Ishikawa (cell line): ENCODE data around the gene SLIT3.

ENCODE experiments used
- CEBPB ChIP-seq: IDR thresholded peaks from 2 replicates; pipeline ENCODE4 v1.6.1; 2012
- EGR1 ChIP-seq: IDR thresholded peaks from 2 replicates; pipeline ENCODE4 v1.6.1; 2012
- FOXM1 ChIP-seq: IDR thresholded peaks from 2 replicates; pipeline ENCODE4 v1.6.1; 2012; ENCODE audit warnings: low read depth, borderline replicate concordance
- MAX ChIP-seq: IDR thresholded peaks from 2 replicates; pipeline ENCODE4 v1.6.1; 2012
- NFIC ChIP-seq: IDR thresholded peaks from 2 replicates; pipeline ENCODE4 v1.6.1; 2012
- RAD21 ChIP-seq: IDR thresholded peaks from 2 replicates; pipeline ENCODE4 v1.6.1; 2012; ENCODE audit warnings: low read depth
- REST ChIP-seq: IDR thresholded peaks from 2 replicates; pipeline ENCODE4 v1.6.1; 2012; ENCODE audit warnings: low read depth, mild to moderate bottlenecking
- TAF1 ChIP-seq: IDR thresholded peaks from 2 replicates; pipeline ENCODE4 v1.6.1; 2012; ENCODE audit warnings: low read depth, mild to moderate bottlenecking
- TEAD4 ChIP-seq: IDR thresholded peaks from 2 replicates; pipeline ENCODE4 v1.6.1; 2012
- USF1 ChIP-seq: IDR thresholded peaks from 2 replicates; pipeline ENCODE4 v1.6.1; 2012
- YY1 ChIP-seq: IDR thresholded peaks from 2 replicates; pipeline ENCODE4 v1.6.1; 2012; ENCODE audit warnings: low read depth
- ZBTB7A ChIP-seq: IDR thresholded peaks from 2 replicates; pipeline ENCODE4 v1.6.1; 2012; ENCODE audit warnings: low read depth

SLIT3 gene

GRCh38 chr5:168672888-168673287 lies 628.1 kb downstream of the SLIT3 start:
- TF ChIP-seq NFIC (no peak), REST (no peak), FOXM1 (no peak), EGR1 (no peak), YY1 (no peak)

- TF ChIP-seq YY1 (no peak), ZBTB7A (no peak)
These were observed 628.9 kb downstream of the SLIT3 start for GRCh38 chr5:168672016-168672415.

GRCh38 chr5:168670881-168671575 lies 629.9 kb downstream of the SLIT3 start:
- no peak for TF ChIP-seq USF1
- TF ChIP-seq REST: no peak
- no peak for TF ChIP-seq TAF1
- TF ChIP-seq FOXM1: no peak
- no peak for TF ChIP-seq CEBPB
- TF ChIP-seq RAD21: no peak
- no peak for TF ChIP-seq TEAD4
- no peak for TF ChIP-seq MAX
- TF ChIP-seq EGR1: no peak

GRCh38 chr5:168669668-168670378 lies 631.1 kb downstream of the SLIT3 start:
- TF ChIP-seq TAF1: no peak
- no peak for TF ChIP-seq TEAD4
- no peak for TF ChIP-seq ZBTB7A
- no peak for TF ChIP-seq USF1
- no peak for TF ChIP-seq MAX
- TF ChIP-seq REST: no peak

GRCh38 chr5:168669156-168669555 lies 631.8 kb downstream of the SLIT3 start:
- TF ChIP-seq REST: no peak
- TF ChIP-seq ZBTB7A: no peak
- TF ChIP-seq USF1: no peak
- no peak for TF ChIP-seq NFIC
- no peak for TF ChIP-seq CEBPB
- no peak for TF ChIP-seq TAF1
- TF ChIP-seq MAX: no peak
- no peak for TF ChIP-seq RAD21
